Spleen (tissue), 11 donors: ENCODE results near the gene ABCA13. TPM values are rescaled to one million over a fixed set of nuclear protein-coding genes. Genes with fewer than 3 reads are reported as not detected.

Experiments
- DNase-seq: peaks from one replicate; pipeline ENCODE4 v3.0.0-alpha.2; 2020
- H3K27ac ChIP-seq, 8 donors: fragments of 200-600 bp; sonication (generic) in 7 of 8; 1 replicate in 4 of 8; 2 replicates in 4 of 8; pipeline versions ENCODE4 v1.5.0 to v1.8.0; 2016 to 2021; ENCODE audit warnings: inconsistent platforms in 4 of 8, mild to moderate bottlenecking in 4 of 8, moderate library complexity in 1 of 8
- H3K27me3 ChIP-seq, 7 donors: fragments of 200-600 bp; sonication (generic) in 6 of 7; replicated peaks in 1 of 7; 1 replicate in 4 of 7; 2 replicates in 3 of 7; pipeline versions ENCODE4 v1.5.0 to v1.8.0; 2016 to 2021; ENCODE audit warnings: inconsistent platforms in 3 of 7, mild to moderate bottlenecking in 1 of 7
- H3K36me3 ChIP-seq, 6 donors: fragments of 200-600 bp; sonication (generic) in 5 of 6; 1 replicate in 4 of 6; 2 replicates in 2 of 6; pipeline versions ENCODE4 v1.5.0 to v1.8.0; 2016 to 2021; ENCODE audit warnings: inconsistent platforms in 2 of 6
- H3K4me1 ChIP-seq, 6 donors: fragments of 200-600 bp; sonication (generic) in 5 of 6; 1 replicate in 3 of 6; 2 replicates in 3 of 6; pipeline versions ENCODE4 v1.5.0 to v1.8.0; 2016 to 2021; ENCODE audit warnings: inconsistent platforms in 3 of 6
- H3K4me3 ChIP-seq, 8 donors: fragments of 200-600 bp; sonication (generic) in 7 of 8; 1 replicate in 4 of 8; 2 replicates in 4 of 8; pipeline versions ENCODE4 v1.5.0 to v1.8.0; 2016 to 2021; ENCODE audit warnings: inconsistent platforms in 4 of 8, mild to moderate bottlenecking in 4 of 8, moderate library complexity in 2 of 8
- H3K9me3 ChIP-seq, 8 donors: fragments of 200-600 bp; sonication (generic) in 7 of 8; 1 replicate in 4 of 8; 2 replicates in 4 of 8; pipeline versions ENCODE4 v1.5.0 to v1.8.0; 2016 to 2021; ENCODE audit warnings: inconsistent platforms in 4 of 8
- POLR2A ChIP-seq, 3 donors: fragments of 450-650 bp; IDR thresholded peaks; one replicate each; pipeline ENCODE4 v1.5.1; 2017; ENCODE audit warnings: antibody characterized with exemption in 3 of 3, mild to moderate bottlenecking in 1 of 3
- POLR2AphosphoS5 ChIP-seq, 3 donors: sonication (generic); formaldehyde crosslinking; IDR thresholded peaks; one replicate each; pipeline ENCODE4 v1.5.1; 2017; ENCODE audit warnings: antibody characterized with exemption in 3 of 3
- WGBS, 5 donors: extraction: QIAGEN DNeasy Blood & Tissue Kit in 3 of 5; methylation state at CpG; one replicate each; pipeline versions ENCODE4 v1.1.5 to v1.1.7; 2013 to 2018; 5-methylcytosine and 5-hydroxymethylcytosine counted together
- intact Hi-C: fragments of 100-400 bp; cut with DNase I; formaldehyde crosslinking; loops from one replicate; pipeline ENCODE4 v1.15.0; 2023; ENCODE audit warnings: low total_unique reads
- polyA plus RNA-seq, 3 donors: library from polyadenylated mRNA; stranded (reverse); fragments of 200-250 nt; gene quantifications; one replicate each; pipeline ENCODE4 v1.2.1, GENCODE V29; 2013
- total RNA-seq, 7 donors: library from RNA; depleted of rRNA in 3 of 7; stranded (reverse); fragments of >200 nt in 3 of 7; fragmentation: NEBNext Ultra II Directional in 4 of 7; extraction: Animal tissue kit (Norgen Biotek cat#: 25700) in 4 of 7; gene quantifications; one replicate each; pipeline versions ENCODE4 v1.1.0 to v1.2.1, GENCODE V29; 2016 to 2021
- TF ChIP-seq, protein P1 (sequence below), 11 experiments: fragments of 200-600 bp in 7 of 11; fragments of 450-650 bp in 4 of 11; sonication (generic) in 4 of 11; IDR thresholded peaks in 8 of 11; conservative IDR thresholded peaks in 3 of 11; 1 replicate in 7 of 11; 2 replicates in 4 of 11; pipeline versions ENCODE4 v1.4.0 to v1.8.0; 2016 to 2021; ENCODE audit warnings: antibody characterized with exemption in 11 of 11, inconsistent platforms in 4 of 11, mild to moderate bottlenecking in 1 of 11
- donor health status: healthy with polysubstance abuse.
- donor health status: DM: no; HTN: no; CAD: no; lungs with moderate emphysema.
- donor health status: DM: no; HTN: no; CAD: no.
- donor health status: Bipolar disorder and iron deficiency.
- donor health status: healthy.
- donor health status: DM: no; HTN: no; CAD: no.
- donor health status: DM: yes; HTN: yes; CAD: no.

The ABCA13 gene
- total and polyA plus RNA-seq, 10 donors, result 0.02 to 19.0 (median 1.8) TPM

GRCh38 chr7:48245751-48246472, 74.7 kb downstream of the ABCA13 start:
- DNase-seq, result no peak
- intact Hi-C loops, result no loop called here
- Histone ChIP-seq H3K4me1 (peaks cover 0 to 19% (median 5%) of the 10 kb centered on the region in 6 donors), H3K36me3 (peaks cover 0 to 6% (median 0%) of the 10 kb centered on the region in 6 donors), H3K9me3 (no peaks in the 10 kb centered on the region), H3K27ac (no peak overlapping the region), H3K4me3 (no peak overlapping the region), H3K27me3 (no peaks in the 10 kb centered on the region)
- WGBS, 5 donors, result 39 to 57% (median 48%) methylated on average over 9 of the region's 9 CpGs
- TF ChIP-seq, protein P1, sequence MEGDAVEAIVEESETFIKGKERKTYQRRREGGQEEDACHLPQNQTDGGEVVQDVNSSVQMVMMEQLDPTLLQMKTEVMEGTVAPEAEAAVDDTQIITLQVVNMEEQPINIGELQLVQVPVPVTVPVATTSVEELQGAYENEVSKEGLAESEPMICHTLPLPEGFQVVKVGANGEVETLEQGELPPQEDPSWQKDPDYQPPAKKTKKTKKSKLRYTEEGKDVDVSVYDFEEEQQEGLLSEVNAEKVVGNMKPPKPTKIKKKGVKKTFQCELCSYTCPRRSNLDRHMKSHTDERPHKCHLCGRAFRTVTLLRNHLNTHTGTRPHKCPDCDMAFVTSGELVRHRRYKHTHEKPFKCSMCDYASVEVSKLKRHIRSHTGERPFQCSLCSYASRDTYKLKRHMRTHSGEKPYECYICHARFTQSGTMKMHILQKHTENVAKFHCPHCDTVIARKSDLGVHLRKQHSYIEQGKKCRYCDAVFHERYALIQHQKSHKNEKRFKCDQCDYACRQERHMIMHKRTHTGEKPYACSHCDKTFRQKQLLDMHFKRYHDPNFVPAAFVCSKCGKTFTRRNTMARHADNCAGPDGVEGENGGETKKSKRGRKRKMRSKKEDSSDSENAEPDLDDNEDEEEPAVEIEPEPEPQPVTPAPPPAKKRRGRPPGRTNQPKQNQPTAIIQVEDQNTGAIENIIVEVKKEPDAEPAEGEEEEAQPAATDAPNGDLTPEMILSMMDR (IDR thresholded peaks at IDR 0.05 in 8 of 11, conservative IDR thresholded peaks at IDR 0.05 in 3 of 11), result no peak
- no peak for TF ChIP-seq POLR2AphosphoS5 (IDR thresholded peaks at IDR 0.05)
- TF ChIP-seq POLR2A (IDR thresholded peaks at IDR 0.05), result no peak

GRCh38 chr7:48249166-48249565, 77.9 kb downstream of the ABCA13 start:
- Histone ChIP-seq H3K27me3 (no peaks in the 10 kb centered on the region), H3K4me1 (peaks cover 0 to 19% (median 5%) of the 10 kb centered on the region in 6 donors), H3K36me3 (peaks cover 0 to 6% (median 0%) of the 10 kb centered on the region in 6 donors), H3K27ac (no peak overlapping the region), H3K9me3 (no peaks in the 10 kb centered on the region), H3K4me3 (no peak overlapping the region)
- 56 to 91% (median 68%) methylated on average over 2 of the region's 2 CpGs for WGBS, 5 donors
- no peak for TF ChIP-seq POLR2A (IDR thresholded peaks at IDR 0.05)
- TF ChIP-seq POLR2AphosphoS5 (IDR thresholded peaks at IDR 0.05), result no peak
- TF ChIP-seq, protein P1 (IDR thresholded peaks at IDR 0.05 in 8 of 11, conservative IDR thresholded peaks at IDR 0.05 in 3 of 11), result no peak
- intact Hi-C loops, result no loop called here
- DNase-seq, result no peak

- Histone ChIP-seq H3K36me3 (peaks cover 0 to 6% (median 0%) of the 10 kb centered on the region in 6 donors), H3K27me3 (no peaks in the 10 kb centered on the region), H3K27ac (no peak overlapping the region), H3K4me1 (peaks cover 0 to 7% (median 1%) of the 10 kb centered on the region in 6 donors), H3K9me3 (no peaks in the 10 kb centered on the region), H3K4me3 (no peak overlapping the region)
- WGBS, 5 donors, result 49 to 64% (median 54%) methylated on average over 2 of the region's 2 CpGs
- TF ChIP-seq, protein P1 (IDR thresholded peaks at IDR 0.05 in 8 of 11, conservative IDR thresholded peaks at IDR 0.05 in 3 of 11), result no peak
- TF ChIP-seq POLR2A (IDR thresholded peaks at IDR 0.05) (no peak), POLR2AphosphoS5 (IDR thresholded peaks at IDR 0.05) (no peak)
- DNase-seq, result no peak
- intact Hi-C loops, result no loop called here
Measured at GRCh38 chr7:48250441-48250951, 79.2 kb downstream of the ABCA13 start.

GRCh38 chr7:48251766-48252165, 80.5 kb downstream of the ABCA13 start:
- H3K27me3 ChIP-seq, result no peaks in the 10 kb centered on the region
- DNase-seq, result no peak
- H3K4me3 ChIP-seq, result no peak overlapping the region
- no peaks in the 10 kb centered on the region for H3K4me1 ChIP-seq
- intact Hi-C loops, result no loop called here
- no peaks in the 10 kb centered on the region for H3K9me3 ChIP-seq
- H3K27ac ChIP-seq, result no peak overlapping the region
- H3K36me3 ChIP-seq, result peaks cover 0 to 6% (median 0%) of the 10 kb centered on the region in 6 donors
- TF ChIP-seq, protein P1 (IDR thresholded peaks at IDR 0.05 in 8 of 11, conservative IDR thresholded peaks at IDR 0.05 in 3 of 11), result no peak
- no peak for TF ChIP-seq POLR2A (IDR thresholded peaks at IDR 0.05)
- WGBS, 5 donors, result 59 to 79% (median 72%) methylated on average over 4 of the region's 4 CpGs
